Smooth muscle cell (in vitro differentiated cells): Measurements from ENCODE around the gene MRGPRF. TPM values are rescaled to one million over a fixed set of nuclear protein-coding genes. Genes with fewer than 3 reads are reported as not detected.

ENCODE experiments used
- DNase-seq: peaks from one replicate; lab custom pipeline; 2025; ENCODE audit not compliant: unreplicated experiment; lab: John Stamatoyannopoulos, UW
- H2AFZ ChIP-seq: fragments of 200-600 bp; sonication (generic); 2 replicates; pipeline ENCODE4 v1.6.0; 2016; ENCODE audit warnings: antibody characterized with exemption, low read depth, mild to moderate bottlenecking
- H3F3A ChIP-seq: fragments of 200-600 bp; sonication (generic); 2 replicates; pipeline ENCODE4 v1.6.0; 2017; ENCODE audit warnings: antibody characterized with exemption, low read depth
- H3K27ac ChIP-seq: fragments of 200-600 bp; sonication (generic); 2 replicates; pipeline ENCODE4 v1.5.1; 2016; ENCODE audit warnings: low read depth, mild to moderate bottlenecking
- H3K27me3 ChIP-seq: fragments of 200-600 bp; sonication (generic); 2 replicates; pipeline ENCODE4 v1.6.1; 2016; ENCODE audit warnings: low read depth, mild to moderate bottlenecking
- H3K36me3 ChIP-seq: fragments of 200-600 bp; sonication (generic); 2 replicates; pipeline ENCODE4 v1.5.1; 2016; ENCODE audit warnings: low read depth
- H3K4me1 ChIP-seq: fragments of 200-600 bp; sonication (generic); 2 replicates; pipeline ENCODE4 v1.5.1; 2016; ENCODE audit warnings: low read depth
- H3K4me2 ChIP-seq: fragments of 200-600 bp; sonication (generic); 2 replicates; pipeline ENCODE4 v1.6.0; 2016; ENCODE audit warnings: mild to moderate bottlenecking
- H3K4me3 ChIP-seq: fragments of 200-600 bp; sonication (generic); 2 replicates; pipeline ENCODE4 v1.5.1; 2016; ENCODE audit warnings: mild to moderate bottlenecking
- H3K79me2 ChIP-seq: fragments of 200-600 bp; sonication (generic); 2 replicates; pipeline ENCODE4 v1.6.0; 2016; ENCODE audit warnings: low read depth, mild to moderate bottlenecking
- H3K9ac ChIP-seq: fragments of 200-600 bp; sonication (generic); 2 replicates; pipeline ENCODE4 v1.6.0; 2016; ENCODE audit warnings: low read depth
- H3K9me3 ChIP-seq: fragments of 200-600 bp; sonication (generic); replicated peaks from 2 replicates; pipeline ENCODE4 v1.5.1; 2016; ENCODE audit warnings: low read depth
- H4K20me1 ChIP-seq: fragments of 200-600 bp; sonication (generic); 2 replicates; pipeline ENCODE4 v1.6.0; 2016; ENCODE audit warnings: low read depth
- CTCF ChIP-seq: fragments of 200-600 bp; sonication (generic); IDR thresholded peaks from 2 replicates; pipeline ENCODE4 v1.5.1; 2017; ENCODE audit warnings: borderline replicate concordance, mild to moderate bottlenecking, antibody characterized with exemption; ENCODE audit not compliant: insufficient read depth, poor library complexity, severe bottlenecking
- WGBS: methylation state at CpG from one replicate; pipeline ENCODE4 v1.1.7; 2016; ENCODE audit warnings: low lambda C conversion rate; 5-methylcytosine and 5-hydroxymethylcytosine counted together
- polyA plus RNA-seq: library from polyadenylated mRNA; unstranded; fragments of >200 nt; fragmentation: Nextera tagmentation; extraction: Ambion mirVana; gene quantifications from 2 replicates; pipeline ENCODE4 v1.2.1, GENCODE V29; 2016
- total RNA-seq: library from RNA; depleted of rRNA; stranded (reverse); fragments of >200 nt; gene quantifications from 2 replicates; pipeline ENCODE4 v1.2.3, GENCODE V29; 2014

The MRGPRF gene
- total and polyA plus RNA-seq, 2 experiments from 2014 or later: 6.7 to 17.2 TPM

- no peak for DNase-seq
These were observed 8.4 kb downstream of the MRGPRF start for GRCh38 chr11:69004411-69005182.

GRCh38 chr11:69003866-69004367, 9.1 kb downstream of the MRGPRF start:
- no peaks in the 10 kb centered on the region for H3K79me2 ChIP-seq
- no peaks in the 10 kb centered on the region for H3K36me3 ChIP-seq
- DNase-seq: no peak
- H2AFZ ChIP-seq: no peak overlapping the region
- H3K27ac ChIP-seq: no peak overlapping the region
- no peak overlapping the region for H3K4me3 ChIP-seq
- no peak overlapping the region for H3K9ac ChIP-seq
- TF ChIP-seq CTCF: no peak
- no peaks in the 10 kb centered on the region for H3K27me3 ChIP-seq
- H3K9me3 ChIP-seq: no peaks in the 10 kb centered on the region
- H3F3A ChIP-seq: peaks cover 13% of the 10 kb centered on the region
- H3K4me1 ChIP-seq: peaks cover 4% of the 10 kb centered on the region
- 97% methylated on average over 20 of the region's 20 CpGs for WGBS
- H3K4me2 ChIP-seq: no peak overlapping the region
- no peaks in the 10 kb centered on the region for H4K20me1 ChIP-seq

More at GRCh38 chr11:69004411-69005182, 8.4 kb downstream of the MRGPRF start:
- H4K20me1 ChIP-seq: no peaks in the 10 kb centered on the region
- WGBS: 82% methylated on average over 13 of the region's 13 CpGs
- TF ChIP-seq CTCF: no peak
- no peak overlapping the region for H3K27ac ChIP-seq
- no peak overlapping the region for H2AFZ ChIP-seq
- H3F3A ChIP-seq: peaks cover 19% of the 10 kb centered on the region
- peaks cover 8% of the 10 kb centered on the region for H3K4me1 ChIP-seq
- no peaks in the 10 kb centered on the region for H3K79me2 ChIP-seq
- H3K4me2 ChIP-seq: no peak overlapping the region
- no peaks in the 10 kb centered on the region for H3K9me3 ChIP-seq
- H3K4me3 ChIP-seq: no peak overlapping the region
- H3K9ac ChIP-seq: no peak overlapping the region
- H3K27me3 ChIP-seq: no peaks in the 10 kb centered on the region
- H3K36me3 ChIP-seq: no peaks in the 10 kb centered on the region

- no peaks in the 10 kb centered on the region for H3K36me3 ChIP-seq
- H3K9me3 ChIP-seq: no peaks in the 10 kb centered on the region
- TF ChIP-seq CTCF: no peak
- no peaks in the 10 kb centered on the region for H3K27me3 ChIP-seq
- H3F3A ChIP-seq: peaks cover 10% of the 10 kb centered on the region
- no peak overlapping the region for H3K4me3 ChIP-seq
- DNase-seq: no peak
- H2AFZ ChIP-seq: no peak overlapping the region
- no peak overlapping the region for H3K27ac ChIP-seq
- H3K4me1 ChIP-seq: peaks cover 1% of the 10 kb centered on the region
- H3K4me2 ChIP-seq: no peak overlapping the region
- no peak overlapping the region for H3K9ac ChIP-seq
- H3K79me2 ChIP-seq: no peaks in the 10 kb centered on the region
- no peaks in the 10 kb centered on the region for H4K20me1 ChIP-seq
- 97% methylated on average over 9 of the region's 9 CpGs for WGBS
These were observed 9.7 kb downstream of the MRGPRF start for GRCh38 chr11:69003301-69003865.
